ENCODE data around the gene DLGAP1. TPM values are rescaled to one million over a fixed set of nuclear protein-coding genes. Genes with fewer than 3 reads are reported as not detected.

Gene DLGAP1
- total and polyA plus RNA-seq, 10 donors = 0.11 to 6.0 (median 2.1) TPM

GRCh38 chr18:3620146-3621119 lies 834.7 kb downstream of the DLGAP1 start:
- no peak overlapping the region for H3K27ac ChIP-seq
- TF ChIP-seq CTCF (IDR thresholded peaks at IDR 0.05 in 8 of 11, conservative IDR thresholded peaks at IDR 0.05 in 3 of 11) (no peak), POLR2AphosphoS5 (IDR thresholded peaks at IDR 0.05) (no peak), POLR2A (IDR thresholded peaks at IDR 0.05) (no peak)
- peaks cover 0 to 5% (median 0%) of the 10 kb centered on the region in 8 donors for H3K9me3 ChIP-seq
- intact Hi-C loops (cut with DNase I; ENCODE audit: low total_unique reads) = no loop called here
- H3K36me3 ChIP-seq = no peaks in the 10 kb centered on the region
- 88 to 94% (median 91%) methylated on average over 18 of the region's 18 CpGs for WGBS, 5 donors
- H3K27me3 ChIP-seq (replicated peaks in 1 of 7) = no peaks in the 10 kb centered on the region
- H3K4me1 ChIP-seq = peaks cover 4 to 26% (median 12%) of the 10 kb centered on the region in 6 donors
- no peak for DNase-seq
- no peak overlapping the region for H3K4me3 ChIP-seq

- intact Hi-C loops (cut with DNase I; ENCODE audit: low total_unique reads) = no loop called here
- DNase-seq = no peak
- WGBS, 5 donors = 95 to 100% (median 96%) methylated on average over 4 of the region's 4 CpGs
Measured at GRCh38 chr18:3619746-3620145, 835.4 kb downstream of the DLGAP1 start.

GRCh38 chr18:3619222-3619621 lies 835.9 kb downstream of the DLGAP1 start:
- Histone ChIP-seq H3K9me3 (peaks cover 0 to 5% (median 0%) of the 10 kb centered on the region in 8 donors), H3K36me3 (no peaks in the 10 kb centered on the region), H3K4me3 (no peak overlapping the region), H3K27me3 (replicated peaks in 1 of 7) (no peaks in the 10 kb centered on the region), H3K27ac (no peak overlapping the region), H3K4me1 (peaks cover 0 to 14% (median 2%) of the 10 kb centered on the region in 6 donors)
- TF ChIP-seq POLR2AphosphoS5 (IDR thresholded peaks at IDR 0.05) (no peak), CTCF (IDR thresholded peaks at IDR 0.05 in 8 of 11, conservative IDR thresholded peaks at IDR 0.05 in 3 of 11) (no peak), POLR2A (IDR thresholded peaks at IDR 0.05) (no peak)
- 87 to 97% (median 91%) methylated on average over 3 of the region's 3 CpGs for WGBS, 5 donors
- intact Hi-C loops (cut with DNase I; ENCODE audit: low total_unique reads) = no loop called here
- no peak for DNase-seq

More at GRCh38 chr18:3619746-3620145, 835.4 kb downstream of the DLGAP1 start:
- no peaks in the 10 kb centered on the region for H3K36me3 ChIP-seq
- no peak overlapping the region for H3K27ac ChIP-seq
- H3K4me1 ChIP-seq = peaks cover under 1 to 19% (median 7%) of the 10 kb centered on the region in 6 donors
- peaks cover 0 to 5% (median 0%) of the 10 kb centered on the region in 8 donors for H3K9me3 ChIP-seq
- TF ChIP-seq CTCF (IDR thresholded peaks at IDR 0.05 in 8 of 11, conservative IDR thresholded peaks at IDR 0.05 in 3 of 11) = no peak
- TF ChIP-seq POLR2A (IDR thresholded peaks at IDR 0.05) = no peak
- no peak for TF ChIP-seq POLR2AphosphoS5 (IDR thresholded peaks at IDR 0.05)
- no peaks in the 10 kb centered on the region for H3K27me3 ChIP-seq (replicated peaks in 1 of 7)
- H3K4me3 ChIP-seq = no peak overlapping the region

GRCh38 chr18:3616744-3617143 lies 838.4 kb downstream of the DLGAP1 start:
- WGBS, 5 donors = 72 to 87% (median 85%) methylated on average over 3 of the region's 3 CpGs
- no peaks in the 10 kb centered on the region for H3K36me3 ChIP-seq
- no peak overlapping the region for H3K27ac ChIP-seq
- no peaks in the 10 kb centered on the region for H3K4me1 ChIP-seq
- DNase-seq = no peak
- peaks cover 0 to 5% (median 0%) of the 10 kb centered on the region in 8 donors for H3K9me3 ChIP-seq
- no peaks in the 10 kb centered on the region for H3K27me3 ChIP-seq (replicated peaks in 1 of 7)
- H3K4me3 ChIP-seq = no peak overlapping the region
- TF ChIP-seq POLR2A (IDR thresholded peaks at IDR 0.05) (no peak), POLR2AphosphoS5 (IDR thresholded peaks at IDR 0.05) (no peak), CTCF (IDR thresholded peaks at IDR 0.05 in 8 of 11, conservative IDR thresholded peaks at IDR 0.05 in 3 of 11) (no peak)
- intact Hi-C loops (cut with DNase I; ENCODE audit: low total_unique reads) = no loop called here

Data from spleen (tissue), 11 donors.